Osteocyte (in vitro differentiated cells): ENCODE results near the gene KIF13A. TPM values are rescaled to one million over a fixed set of nuclear protein-coding genes. Genes with fewer than 3 reads are reported as not detected.
"Not testable (repeated sequence)": the region's sequence is repeated elsewhere in the genome, so short reads cannot be mapped to it uniquely, and the experiment has no call there.

ENCODE experiments used
- DNase-seq: peaks from one replicate; pipeline ENCODE4 v3.0.0; 2021; ENCODE audit warnings: mixed read lengths; ENCODE audit not compliant: unreplicated experiment; ENCODE audit errors: extremely low spot score
- H3K27ac Mint-ChIP-seq: one replicate; pipeline ENCODE4 v1.8.0; 2021; ENCODE audit warnings: mild to moderate bottlenecking, mixed read lengths; ENCODE audit not compliant: unreplicated experiment
- H3K27me3 Mint-ChIP-seq: one replicate; pipeline ENCODE4 v1.8.0; 2021; ENCODE audit warnings: mixed read lengths; ENCODE audit not compliant: unreplicated experiment
- H3K36me3 Mint-ChIP-seq: one replicate; pipeline ENCODE4 v1.8.0; 2021; ENCODE audit warnings: mixed read lengths; ENCODE audit not compliant: unreplicated experiment
- H3K4me1 Mint-ChIP-seq: one replicate; pipeline ENCODE4 v1.8.0; 2021; ENCODE audit warnings: mixed read lengths; ENCODE audit not compliant: unreplicated experiment
- H3K4me3 Mint-ChIP-seq: one replicate; pipeline ENCODE4 v1.8.0; 2021; ENCODE audit warnings: mild to moderate bottlenecking, moderate library complexity, mixed read lengths; ENCODE audit not compliant: unreplicated experiment
- H3K9me3 Mint-ChIP-seq: one replicate; pipeline ENCODE4 v1.8.0; 2021; ENCODE audit warnings: mixed read lengths; ENCODE audit not compliant: unreplicated experiment
- CTCF ChIP-seq: fragments of 200-600 bp; sonication (generic); IDR thresholded peaks from 2 replicates; pipeline ENCODE4 v1.5.0; 2021; ENCODE audit warnings: antibody characterized with exemption, mild to moderate bottlenecking, moderate library complexity
- total RNA-seq: library from RNA; stranded (reverse); gene quantifications from 2 replicates; pipeline ENCODE4 v1.2.1, GENCODE V29; 2021

Gene KIF13A
- total RNA-seq, 1 donor from 2014 or later, result 47.5 TPM

GRCh38 chr6:17858584-17858983 lies 128.9 kb downstream of the KIF13A start:
- TF ChIP-seq CTCF, result no peak
- Mint-ChIP-seq H3K27ac (no peak overlapping the region), H3K9me3 (no peaks in the 10 kb centered on the region), H3K27me3 (no peaks in the 10 kb centered on the region), H3K36me3 (peaks cover 10% of the 10 kb centered on the region), H3K4me1 (no peaks in the 10 kb centered on the region), H3K4me3 (no peak overlapping the region)
- no peak for DNase-seq

- H3K4me3 Mint-ChIP-seq, DNase-seq, H3K9me3 Mint-ChIP-seq, H3K4me1 Mint-ChIP-seq, H3K27me3 Mint-ChIP-seq, H3K27ac Mint-ChIP-seq: not testable (repeated sequence)
- H3K36me3 Mint-ChIP-seq, result peaks cover 10% of the 10 kb centered on the region
Measured at GRCh38 chr6:17857188-17857587, 130.2 kb downstream of the KIF13A start.

- TF ChIP-seq CTCF, result no peak
Measured at GRCh38 chr6:17856306-17856705, 131.1 kb downstream of the KIF13A start.

GRCh38 chr6:17855381-17855780 lies 132.1 kb downstream of the KIF13A start:
- no peak for TF ChIP-seq CTCF
- no peak overlapping the region for H3K27ac Mint-ChIP-seq
- no peak for DNase-seq
- H3K27me3 Mint-ChIP-seq, result no peaks in the 10 kb centered on the region
- peaks cover 17% of the 10 kb centered on the region for H3K4me1 Mint-ChIP-seq
- H3K9me3 Mint-ChIP-seq, result no peaks in the 10 kb centered on the region
- no peak overlapping the region for H3K4me3 Mint-ChIP-seq
- peaks cover 10% of the 10 kb centered on the region for H3K36me3 Mint-ChIP-seq

More at GRCh38 chr6:17856306-17856705, 131.1 kb downstream of the KIF13A start:
- no peaks in the 10 kb centered on the region for H3K9me3 Mint-ChIP-seq
- H3K27me3 Mint-ChIP-seq, result no peaks in the 10 kb centered on the region
- no peak for DNase-seq
- H3K4me1 Mint-ChIP-seq, result peaks cover 13% of the 10 kb centered on the region
- peaks cover 10% of the 10 kb centered on the region for H3K36me3 Mint-ChIP-seq
- no peak overlapping the region for H3K4me3 Mint-ChIP-seq
- H3K27ac Mint-ChIP-seq, result no peak overlapping the region

GRCh38 chr6:17853533-17853932 lies 133.9 kb downstream of the KIF13A start:
- TF ChIP-seq CTCF, result no peak
- Mint-ChIP-seq H3K27me3 (no peaks in the 10 kb centered on the region), H3K27ac (no peak overlapping the region), H3K36me3 (peaks cover 20% of the 10 kb centered on the region), H3K4me1 (peaks cover 18% of the 10 kb centered on the region), H3K4me3 (no peak overlapping the region), H3K9me3 (no peaks in the 10 kb centered on the region)
- no peak for DNase-seq

GRCh38 chr6:17851720-17852161 lies 135.7 kb downstream of the KIF13A start:
- Mint-ChIP-seq H3K27ac (peak overlapping the region; percentile 27), H3K4me3 (no peak overlapping the region), H3K27me3 (no peaks in the 10 kb centered on the region), H3K36me3 (peaks cover 26% of the 10 kb centered on the region), H3K4me1 (peaks cover 18% of the 10 kb centered on the region), H3K9me3 (no peaks in the 10 kb centered on the region)
- TF ChIP-seq CTCF, result no peak
- no peak for DNase-seq
